SK-N-MC (cell line): ENCODE measurements around the gene FEV.

Source experiments
- DNase-seq: peaks from one replicate; pipeline ENCODE4 v3.0.0-alpha.2; 2011; ENCODE audit warnings: low read depth, low spot score
- H3K27ac ChIP-seq: fragments of 200-600 bp; sonication (generic); 2 replicates; pipeline ENCODE4 v1.5.1; 2016; ENCODE audit warnings: mixed run types
- H3K36me3 ChIP-seq: fragments of 200-600 bp; sonication (generic); 2 replicates; pipeline ENCODE4 v1.6.1; 2017; ENCODE audit warnings: antibody characterized with exemption, low read length, mixed read lengths; ENCODE audit not compliant: insufficient read depth
- H3K4me3 ChIP-seq: fragments of 200-600 bp; sonication (generic); 2 replicates; pipeline ENCODE4 v1.5.1; 2016
- H3K9ac ChIP-seq: fragments of 200-600 bp; sonication (generic); 2 replicates; pipeline ENCODE4 v1.8.0; 2017; ENCODE audit warnings: mixed run types, mixed read lengths; ENCODE audit not compliant: insufficient read length
- H3K9me3 ChIP-seq: fragments of 200-600 bp; sonication (generic); 2 replicates; pipeline ENCODE4 v1.6.1; 2017; ENCODE audit warnings: low read depth, mild to moderate bottlenecking, antibody characterized with exemption, low read length, moderate library complexity, mixed read lengths
- EZH2 ChIP-seq: fragments of 200-600 bp; sonication (generic); IDR thresholded peaks from one replicate; pipeline ENCODE4 v1.6.1; 2017; ENCODE audit warnings: antibody characterized with exemption
- FOXP2 ChIP-seq: optimal IDR thresholded peaks from 2 replicates; pipeline ENCODE3; 2011; ENCODE audit warnings: mild to moderate bottlenecking, moderate library complexity; ENCODE audit not compliant: insufficient read depth; ENCODE audit errors: extremely low read length, control extremely low read depth
- POLR2AphosphoS5 ChIP-seq: IDR thresholded peaks from 2 replicates; pipeline ENCODE4 v1.6.1; 2012; ENCODE audit warnings: mild to moderate bottlenecking, low read depth, low read length, borderline replicate concordance

The FEV gene

GRCh38 chr2:218998414-218999002 is 13.5 kb upstream of the FEV start:
- Histone ChIP-seq H3K9ac (no peak overlapping the region), H3K27ac (no peak overlapping the region), H3K9me3 (no peaks in the 10 kb centered on the region), H3K36me3 (no peaks in the 10 kb centered on the region), H3K4me3 (no peak overlapping the region)
- no peak for DNase-seq
- no peak for TF ChIP-seq EZH2
- no peak for TF ChIP-seq POLR2AphosphoS5
- TF ChIP-seq FOXP2 = no peak

- Histone ChIP-seq H3K27ac (no peak overlapping the region), H3K36me3 (no peaks in the 10 kb centered on the region), H3K9me3 (no peaks in the 10 kb centered on the region), H3K4me3 (no peak overlapping the region), H3K9ac (no peak overlapping the region)
- no peak for DNase-seq
- TF ChIP-seq POLR2AphosphoS5 = no peak
- TF ChIP-seq FOXP2 = no peak
- no peak for TF ChIP-seq EZH2
Observed at GRCh38 chr2:218997731-218998130, 12.7 kb upstream of the FEV start.

- H3K4me3 ChIP-seq = no peak overlapping the region
- no peaks in the 10 kb centered on the region for H3K9me3 ChIP-seq
- no peaks in the 10 kb centered on the region for H3K36me3 ChIP-seq
- TF ChIP-seq POLR2AphosphoS5 (no peak), FOXP2 (no peak), EZH2 (no peak)
- DNase-seq = no peak
- H3K27ac ChIP-seq = no peak overlapping the region
- no peak overlapping the region for H3K9ac ChIP-seq
Observed at GRCh38 chr2:218996937-218997336, 12.0 kb upstream of the FEV start.

GRCh38 chr2:218995972-218996711 is 11.2 kb upstream of the FEV start:
- TF ChIP-seq EZH2 = no peak
- no peak for DNase-seq
- H3K36me3 ChIP-seq = no peaks in the 10 kb centered on the region
- peak overlapping the region; percentile 74 for H3K4me3 ChIP-seq
- H3K9me3 ChIP-seq = no peaks in the 10 kb centered on the region
- H3K27ac ChIP-seq = no peak overlapping the region
- no peak overlapping the region for H3K9ac ChIP-seq

- H3K36me3 ChIP-seq = no peaks in the 10 kb centered on the region
- H3K9ac ChIP-seq = no peak overlapping the region
- no peak overlapping the region for H3K27ac ChIP-seq
- DNase-seq = no peak
- H3K4me3 ChIP-seq = no peak overlapping the region
- no peak for TF ChIP-seq EZH2
- no peak for TF ChIP-seq POLR2AphosphoS5
- no peak for TF ChIP-seq FOXP2
- no peaks in the 10 kb centered on the region for H3K9me3 ChIP-seq
Observed at GRCh38 chr2:218995561-218995960, 10.6 kb upstream of the FEV start.

GRCh38 chr2:218993345-218994315 is 8.6 kb upstream of the FEV start, which contains the start of gene CRYBA2:
Gene CRYBA2 (minus strand): TSS chr2:218993422. CDS start chr2:218993176, 246 bp downstream.
- Histone ChIP-seq H3K9me3 (no peaks in the 10 kb centered on the region), H3K4me3 (peak within 1 kb of the TSS; percentile 64), H3K27ac (no peak within 1 kb of the TSS), H3K36me3 (no peaks in the 10 kb centered on the region), H3K9ac (no peak within 1 kb of the TSS)
- TF ChIP-seq EZH2 = no peak
- no peak for TF ChIP-seq FOXP2
- no peak for TF ChIP-seq POLR2AphosphoS5
- DNase-seq = no peak

GRCh38 chr2:218992703-218993344 is 7.8 kb upstream of the FEV start:
- DNase-seq = no peak
- H3K27ac ChIP-seq = no peak overlapping the region

GRCh38 chr2:218992196-218992595 is 7.2 kb upstream of the FEV start:
- Histone ChIP-seq H3K36me3 (no peaks in the 10 kb centered on the region), H3K4me3 (no peak overlapping the region), H3K9me3 (no peaks in the 10 kb centered on the region), H3K9ac (no peak overlapping the region), H3K27ac (no peak overlapping the region)
- no peak for TF ChIP-seq FOXP2
- TF ChIP-seq POLR2AphosphoS5 = no peak
- no peak for TF ChIP-seq EZH2
- no peak for DNase-seq

More at GRCh38 chr2:218992703-218993344, 7.8 kb upstream of the FEV start:
- Histone ChIP-seq H3K4me3 (no peak overlapping the region), H3K9me3 (no peaks in the 10 kb centered on the region), H3K36me3 (no peaks in the 10 kb centered on the region), H3K9ac (no peak overlapping the region)
- TF ChIP-seq EZH2 (no peak), POLR2AphosphoS5 (no peak), FOXP2 (no peak)
